HUES48 (cell line): ENCODE measurements around the gene ZG16B.

Experiments used
- H3K27ac ChIP-seq: one replicate; pipeline ENCODE4 v1.7.0; 2013; ENCODE audit warnings: low read depth, low read length, inconsistent platforms
- H3K27me3 ChIP-seq: 2 replicates; pipeline ENCODE4 v1.6.1; 2013; ENCODE audit warnings: mild to moderate bottlenecking, low read length; ENCODE audit not compliant: control insufficient read depth, insufficient read depth
- H3K36me3 ChIP-seq: 2 replicates; pipeline ENCODE4 v1.6.1; 2013; ENCODE audit warnings: low read length; ENCODE audit not compliant: control insufficient read depth, insufficient read depth
- H3K4me1 ChIP-seq: 2 replicates; pipeline ENCODE4 v1.6.1; 2013; ENCODE audit warnings: mild to moderate bottlenecking, low read length; ENCODE audit not compliant: control insufficient read depth, insufficient read depth
- H3K4me3 ChIP-seq: 2 replicates; pipeline ENCODE4 v1.5.1; 2013; ENCODE audit warnings: mild to moderate bottlenecking, low read depth, low read length
- H3K9ac ChIP-seq: 2 replicates; pipeline ENCODE4 v1.6.1; 2013; ENCODE audit warnings: mild to moderate bottlenecking, low read depth, low read length, moderate library complexity
- H3K9me3 ChIP-seq: 2 replicates; pipeline ENCODE4 v1.6.1; 2013; ENCODE audit warnings: low read length; ENCODE audit not compliant: control insufficient read depth, insufficient read depth

Gene ZG16B

GRCh38 chr16:2852003-2852730 lies 22.1 kb downstream of the ZG16B start:
- Histone ChIP-seq H3K27me3 (peaks cover under 1% of the 10 kb centered on the region; the same call in 1 of the 2 replicates), H3K9ac (no peak overlapping the region), H3K4me1 (no peaks in the 10 kb centered on the region), H3K27ac (no peak overlapping the region), H3K36me3 (no peaks in the 10 kb centered on the region), H3K4me3 (no peak overlapping the region), H3K9me3 (peaks cover 7% of the 10 kb centered on the region)

- Histone ChIP-seq H3K9me3 (peaks cover 7% of the 10 kb centered on the region), H3K36me3 (no peaks in the 10 kb centered on the region), H3K4me3 (no peak overlapping the region), H3K4me1 (peaks cover 2% of the 10 kb centered on the region; the same call in 1 of the 2 replicates), H3K27ac (no peak overlapping the region), H3K9ac (no peak overlapping the region), H3K27me3 (peaks cover 8% of the 10 kb centered on the region)
Measured at GRCh38 chr16:2852731-2853507, 22.8 kb downstream of the ZG16B start.

- Histone ChIP-seq H3K4me1 (peaks cover 2% of the 10 kb centered on the region; the same call in 1 of the 2 replicates), H3K27me3 (peaks cover 15% of the 10 kb centered on the region), H3K9ac (no peak overlapping the region), H3K36me3 (no peaks in the 10 kb centered on the region), H3K4me3 (no peak overlapping the region), H3K9me3 (peaks cover 7% of the 10 kb centered on the region), H3K27ac (no peak overlapping the region)
Measured at GRCh38 chr16:2853531-2854073, 23.5 kb downstream of the ZG16B start.

- Histone ChIP-seq H3K27me3 (peaks cover 20% of the 10 kb centered on the region), H3K36me3 (no peaks in the 10 kb centered on the region), H3K4me1 (peaks cover 7% of the 10 kb centered on the region; the same call in 1 of the 2 replicates), H3K9ac (no peak overlapping the region), H3K4me3 (no peak overlapping the region), H3K27ac (no peak overlapping the region), H3K9me3 (peaks cover 7% of the 10 kb centered on the region)
Measured at GRCh38 chr16:2854700-2855309, 24.7 kb downstream of the ZG16B start.

DNA sequence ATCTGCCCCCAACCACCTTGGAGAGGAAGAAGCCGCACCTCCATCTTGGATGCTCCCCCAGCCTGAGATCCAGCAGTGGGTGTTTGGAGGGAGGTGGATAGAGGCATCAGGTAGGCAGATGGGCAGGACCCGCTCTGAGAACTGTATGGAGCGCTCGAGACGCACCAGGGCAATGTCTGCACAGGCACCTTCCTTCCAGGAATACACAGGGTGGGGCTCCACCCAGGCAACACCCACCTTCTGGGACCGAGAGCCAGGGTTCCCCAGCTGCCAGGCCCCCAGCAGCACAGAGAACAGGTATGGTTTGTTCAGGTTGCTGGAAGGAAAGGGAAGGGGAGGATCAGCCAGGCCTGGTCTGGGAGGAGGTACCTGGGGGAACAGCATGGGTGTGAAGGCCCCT lies 25.4 kb downstream of the ZG16B start:
- no peaks in the 10 kb centered on the region for H3K36me3 ChIP-seq
- peaks cover 20% of the 10 kb centered on the region for H3K27me3 ChIP-seq
- no peak overlapping the region for H3K9ac ChIP-seq
- H3K9me3 ChIP-seq: peaks cover 7% of the 10 kb centered on the region
- peaks cover 7% of the 10 kb centered on the region; the same call in 1 of the 2 replicates for H3K4me1 ChIP-seq
- no peak overlapping the region for H3K27ac ChIP-seq
- no peak overlapping the region for H3K4me3 ChIP-seq

DNA sequence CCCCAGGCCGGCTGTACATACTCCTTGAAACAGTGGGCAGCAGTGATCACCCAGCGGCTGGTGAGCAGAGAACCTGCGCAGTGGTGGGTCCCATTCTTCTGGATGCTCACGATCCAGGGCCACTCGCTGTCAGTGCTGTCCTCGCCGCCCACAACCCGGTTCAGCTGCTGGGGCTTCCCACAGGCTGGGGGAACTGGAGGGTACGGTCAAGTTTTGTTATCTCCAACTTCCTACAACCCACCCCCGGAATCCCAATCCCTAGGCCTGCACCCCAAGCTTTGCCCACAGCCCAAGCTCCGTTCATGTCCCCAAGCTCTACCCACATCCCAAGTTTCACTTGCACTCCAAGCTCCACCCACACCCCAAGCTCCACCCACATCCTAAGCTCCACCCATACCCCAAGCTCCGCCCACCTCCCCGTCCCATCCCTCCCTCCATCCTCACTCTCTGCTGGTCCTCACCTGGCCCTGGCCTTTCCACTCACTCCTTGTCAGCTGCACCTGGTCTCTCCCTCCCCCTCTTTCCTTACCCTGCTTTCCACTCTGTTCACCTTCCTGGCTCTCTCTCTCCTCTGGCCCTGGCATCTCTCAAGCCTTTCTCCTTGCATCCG lies 26.1 kb downstream of the ZG16B start:
- Histone ChIP-seq H3K4me3 (no peak overlapping the region), H3K36me3 (no peaks in the 10 kb centered on the region), H3K27ac (no peak overlapping the region)

DNA sequence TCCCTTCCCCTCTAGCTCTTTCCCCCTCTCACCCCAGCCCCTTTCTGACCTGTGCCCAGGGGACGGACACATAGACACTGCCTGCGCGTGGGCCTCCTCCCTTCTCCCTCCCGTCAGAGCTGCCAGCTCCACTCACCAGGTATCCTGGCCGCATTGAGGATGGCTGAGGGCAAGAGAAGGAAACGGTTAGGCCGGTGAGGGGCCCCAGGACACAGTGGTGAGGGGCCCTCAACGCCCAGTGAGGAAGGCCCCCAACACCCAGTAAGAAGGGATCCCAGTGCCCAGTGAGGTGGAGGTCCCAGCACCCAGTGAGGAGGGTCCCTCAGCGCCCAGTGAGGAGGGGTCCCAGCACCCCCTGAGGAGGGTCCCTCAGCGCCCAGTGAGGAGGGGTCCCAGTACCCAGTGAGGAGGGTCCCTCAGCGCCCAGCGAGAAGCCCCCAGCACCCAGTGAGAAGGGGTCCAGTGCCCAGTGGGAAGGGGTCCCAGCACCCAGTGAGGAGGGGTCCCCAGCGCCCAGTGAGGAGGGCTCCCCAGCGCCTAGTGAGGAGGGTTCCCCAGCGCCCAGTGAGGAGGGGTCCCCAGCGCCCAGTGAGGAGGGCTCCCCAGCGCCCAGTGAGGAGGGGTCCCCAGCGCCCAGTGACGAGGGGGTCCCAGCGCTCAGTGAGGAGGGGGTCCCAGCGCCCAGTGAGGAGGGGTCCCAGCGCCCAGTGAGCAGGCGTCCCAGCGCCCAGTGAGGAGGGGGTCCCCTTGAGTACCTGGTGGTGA lies 26.8 kb downstream of the ZG16B start:
- Histone ChIP-seq H3K27ac (no peak overlapping the region), H3K27me3 (peaks cover 20% of the 10 kb centered on the region)

More for the DNA sequence above, 26.1 kb downstream of the ZG16B start:
- H3K4me1 ChIP-seq: peaks cover 7% of the 10 kb centered on the region; the same call in 1 of the 2 replicates
- H3K9ac ChIP-seq: no peak overlapping the region
- H3K9me3 ChIP-seq: peaks cover 11% of the 10 kb centered on the region
- peaks cover 20% of the 10 kb centered on the region for H3K27me3 ChIP-seq

GRCh38 chr16:2857451-2858244 lies 27.5 kb downstream of the ZG16B start, which contains the start of gene PRSS22:
Gene PRSS22 (minus strand): TSS chr16:2858170. CDS start chr16:2858104, 66 bp downstream.
- no peaks in the 10 kb centered on the region for H3K36me3 ChIP-seq
- H3K9me3 ChIP-seq: peaks cover 11% of the 10 kb centered on the region
- peaks cover 20% of the 10 kb centered on the region for H3K27me3 ChIP-seq
- H3K27ac ChIP-seq: no peak within 1 kb of the TSS
- H3K9ac ChIP-seq: no peak within 1 kb of the TSS
- H3K4me1 ChIP-seq: peaks cover 7% of the 10 kb centered on the region; the same call in 1 of the 2 replicates
- peak within 1 kb of the TSS; percentile 61 for H3K4me3 ChIP-seq

More for the DNA sequence above, 26.8 kb downstream of the ZG16B start:
- H3K9me3 ChIP-seq: peaks cover 11% of the 10 kb centered on the region
- H3K9ac ChIP-seq: no peak overlapping the region
- peak overlapping the region; percentile 61; the same call in 1 of the 2 replicates for H3K4me3 ChIP-seq
- no peaks in the 10 kb centered on the region for H3K36me3 ChIP-seq
- H3K4me1 ChIP-seq: peaks cover 7% of the 10 kb centered on the region; the same call in 1 of the 2 replicates

DNA sequence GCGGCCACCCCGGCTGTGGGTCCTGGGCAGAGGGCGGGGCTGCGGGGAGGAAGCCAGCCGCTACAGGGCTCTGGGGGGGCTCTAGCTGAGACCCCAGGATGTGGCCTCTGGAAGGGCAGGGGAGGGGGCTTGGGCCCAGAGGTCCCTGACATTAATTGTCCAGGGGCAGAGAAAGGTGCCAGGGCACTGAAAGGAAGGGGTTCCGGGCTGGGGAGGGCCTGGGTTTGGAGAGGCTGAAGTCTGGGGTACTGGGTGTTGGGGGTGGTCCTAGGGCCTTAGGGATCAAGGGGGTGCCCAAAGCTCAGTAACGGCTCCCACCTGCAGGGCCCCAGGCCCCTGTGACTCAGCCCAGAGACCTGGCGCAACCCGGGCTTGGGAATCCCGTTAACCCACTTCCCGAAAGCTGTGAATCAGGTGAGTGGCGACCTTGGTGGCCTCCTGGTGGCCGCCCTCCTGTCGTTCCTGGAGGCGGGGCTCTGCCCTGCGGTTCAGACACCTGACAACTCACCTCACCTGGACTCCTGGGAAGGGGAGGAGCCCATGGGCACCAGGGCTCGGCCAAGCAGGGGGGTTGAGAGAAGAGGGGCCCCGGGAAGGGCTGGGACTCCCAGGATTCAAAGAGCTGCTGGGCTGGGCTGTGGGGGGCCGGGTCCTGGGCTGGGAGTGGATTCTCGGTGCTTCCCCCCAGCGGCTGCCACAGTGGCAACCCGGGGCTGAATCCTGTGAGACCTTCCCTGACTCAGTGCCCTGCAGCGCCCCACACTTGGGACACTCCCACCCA lies 28.3 kb downstream of the ZG16B start:
- Histone ChIP-seq H3K4me3 (peak overlapping the region; percentile 61), H3K9ac (no peak overlapping the region), H3K27me3 (peaks cover 22% of the 10 kb centered on the region), H3K36me3 (no peaks in the 10 kb centered on the region), H3K9me3 (peaks cover 11% of the 10 kb centered on the region), H3K4me1 (peaks cover 7% of the 10 kb centered on the region; the same call in 1 of the 2 replicates), H3K27ac (no peak overlapping the region)
